HG02610 (cell line): Measurements from ENCODE around the gene OASL.
"Not testable (repeated sequence)": the region's sequence is repeated elsewhere in the genome, so short reads cannot be mapped to it uniquely, and the experiment has no call there.

Source experiments
- ATAC-seq: cut with Tn5 transposase; IDR thresholded peaks from one replicate; pipeline ENCODE4 v1.9.1; 2021; ENCODE audit warnings: mild to moderate bottlenecking, moderate library complexity; ENCODE audit not compliant: unreplicated experiment

The OASL gene

GRCh38 chr12:121059031-121059898, 20.2 kb upstream of the OASL start:
- no peak for ATAC-seq

DNA sequence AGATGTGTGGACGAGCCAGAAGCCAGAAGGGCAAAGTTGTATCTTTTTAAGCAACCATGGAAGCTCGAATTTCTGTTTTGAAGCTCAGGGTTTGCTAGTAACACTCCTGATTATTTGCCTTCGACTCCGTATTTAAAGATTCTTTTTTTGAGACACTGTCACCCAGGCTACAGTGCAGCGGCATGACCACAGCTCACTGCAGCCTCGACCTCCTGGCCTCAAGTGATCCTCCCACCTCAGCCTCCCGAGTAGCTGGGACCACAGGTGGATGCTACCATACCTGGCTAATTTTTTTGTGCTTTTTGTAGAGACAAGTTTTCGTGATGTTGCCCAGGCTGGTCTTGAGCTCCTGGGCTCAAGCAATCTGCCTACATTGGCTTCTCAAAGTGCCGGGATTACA, 18.7 kb upstream of the OASL start:
- no peak for ATAC-seq

GRCh38 chr12:121053706-121054105, 14.7 kb upstream of the OASL start:
- ATAC-seq = no peak

- ATAC-seq = no peak
Observed at GRCh38 chr12:121050725-121051124, 11.7 kb upstream of the OASL start.

- no peak for ATAC-seq
Observed at GRCh38 chr12:121048442-121048841, 9.4 kb upstream of the OASL start.

DNA sequence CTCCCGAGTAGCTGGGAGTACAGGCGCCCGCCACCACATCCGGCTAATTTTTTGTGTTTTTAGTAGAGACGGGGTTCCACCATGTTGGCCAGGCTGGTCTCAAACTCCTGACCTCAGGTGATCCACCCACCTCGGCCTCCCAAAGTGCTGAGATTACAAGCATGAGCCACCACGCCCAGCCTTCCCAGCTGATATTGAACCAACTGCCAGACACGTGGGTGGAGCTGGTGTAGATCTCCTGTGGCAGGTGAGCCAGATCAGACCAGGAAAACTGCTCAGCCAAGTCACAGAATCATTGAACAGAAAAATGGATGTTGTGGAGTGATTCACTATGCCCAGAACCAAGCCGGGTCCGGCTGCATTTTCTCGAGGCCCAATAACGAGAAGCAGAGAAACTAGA, 8.4 kb upstream of the OASL start:
- not testable (repeated sequence) for ATAC-seq

- no peak for ATAC-seq
Observed at GRCh38 chr12:121043067-121043466, 4.0 kb upstream of the OASL start.

DNA sequence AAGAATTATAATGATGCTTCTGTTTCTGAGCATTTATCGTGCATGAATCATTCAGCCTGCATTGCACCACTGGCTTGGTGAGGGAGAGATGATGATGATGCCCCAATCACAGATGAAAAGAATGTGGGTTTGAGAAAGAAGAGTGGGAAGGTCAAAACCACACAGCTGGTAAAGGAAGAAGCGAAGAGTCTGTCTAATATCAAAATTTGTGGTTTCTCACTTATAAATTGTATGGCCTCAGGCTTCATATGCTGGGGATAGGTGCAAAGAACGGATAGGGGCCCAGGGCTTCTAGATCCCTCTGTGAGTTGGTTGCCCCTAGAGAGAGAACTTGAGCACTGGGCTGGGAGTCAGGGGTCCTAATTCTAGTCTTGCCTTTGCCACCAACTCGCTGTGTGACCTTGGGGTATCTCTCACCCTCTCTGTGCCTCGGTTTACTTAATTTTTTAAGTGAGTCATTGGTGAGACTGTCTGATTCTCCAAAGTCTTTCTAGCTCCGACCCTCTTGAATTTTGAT, 2.2 kb downstream of the OASL start:
- no peak for ATAC-seq

GRCh38 chr12:121034616-121035305, 4.3 kb downstream of the OASL start:
- no peak for ATAC-seq

DNA sequence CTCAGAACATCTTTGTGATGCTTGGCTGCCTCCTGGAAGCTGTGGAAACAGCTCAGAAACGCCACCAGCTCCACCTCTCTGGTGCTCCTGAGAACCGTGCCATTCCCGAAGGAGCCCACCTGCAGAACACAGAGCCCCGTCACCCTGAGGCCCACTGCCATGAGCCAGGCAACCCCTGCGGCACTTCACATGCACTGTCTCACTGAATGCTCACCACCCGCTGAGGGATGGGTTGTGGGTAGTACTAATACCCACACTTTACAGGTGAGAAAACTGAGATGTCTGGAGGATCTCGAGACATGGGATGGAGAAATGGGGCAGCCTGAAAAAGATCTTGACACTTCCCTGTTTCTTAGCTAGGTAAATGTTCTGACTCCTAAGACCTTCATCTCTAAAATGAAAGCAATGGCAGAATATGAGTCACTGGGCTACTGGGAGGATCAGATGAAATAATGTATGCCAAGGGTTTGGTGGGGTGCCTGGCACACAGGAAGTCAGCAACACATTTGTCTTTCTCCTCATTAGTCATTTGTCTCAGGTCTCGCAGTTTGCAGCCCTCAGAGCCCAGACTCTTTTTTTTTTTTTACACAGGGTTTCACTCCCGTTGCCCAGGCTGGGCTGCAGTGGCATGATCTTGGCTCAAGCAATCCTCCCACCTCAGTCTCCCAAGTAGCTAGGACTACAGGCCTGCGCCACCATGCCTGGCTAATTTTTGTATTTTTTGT, 5.3 kb downstream of the OASL start:
- ATAC-seq = no peak

- ATAC-seq = no peak
Observed at GRCh38 chr12:121030576-121031212, 8.4 kb downstream of the OASL start.

DNA sequence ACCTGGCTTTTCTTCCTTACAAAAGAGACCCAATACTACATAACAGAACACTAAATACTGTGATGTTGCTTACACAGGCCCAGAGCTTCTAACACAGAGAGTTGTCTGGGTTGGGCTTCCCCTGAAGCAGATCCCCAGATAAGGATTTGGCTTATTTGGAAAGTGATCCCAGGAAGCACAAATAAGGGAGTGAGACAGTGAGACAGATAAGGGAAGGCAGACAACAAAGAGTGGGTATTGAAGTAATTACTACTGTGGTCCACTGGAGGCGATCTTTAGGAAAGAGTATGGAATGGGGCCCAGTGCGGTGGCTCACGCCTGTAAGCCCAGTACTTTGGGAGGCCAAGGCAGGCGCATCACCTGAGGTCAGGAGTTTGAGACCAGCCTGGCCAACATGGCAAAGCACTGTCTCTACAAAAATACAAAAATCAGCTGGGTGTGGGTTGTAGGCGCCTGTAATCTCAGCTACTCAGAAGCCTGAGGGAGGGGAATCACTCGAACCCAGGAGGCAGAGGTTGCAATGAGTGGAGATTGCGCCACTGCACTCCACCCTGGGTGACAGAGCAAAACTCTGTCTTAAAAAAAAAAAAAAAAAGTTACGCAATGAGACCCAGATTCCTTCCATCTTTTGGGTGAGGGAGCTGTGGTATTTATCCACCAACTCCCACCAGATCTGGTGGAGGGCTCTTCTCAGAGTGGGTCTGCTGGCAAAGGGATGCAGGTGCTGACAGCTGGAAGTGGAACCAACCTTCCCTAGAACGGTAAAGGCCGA, 12.6 kb downstream of the OASL start:
- no peak for ATAC-seq

DNA sequence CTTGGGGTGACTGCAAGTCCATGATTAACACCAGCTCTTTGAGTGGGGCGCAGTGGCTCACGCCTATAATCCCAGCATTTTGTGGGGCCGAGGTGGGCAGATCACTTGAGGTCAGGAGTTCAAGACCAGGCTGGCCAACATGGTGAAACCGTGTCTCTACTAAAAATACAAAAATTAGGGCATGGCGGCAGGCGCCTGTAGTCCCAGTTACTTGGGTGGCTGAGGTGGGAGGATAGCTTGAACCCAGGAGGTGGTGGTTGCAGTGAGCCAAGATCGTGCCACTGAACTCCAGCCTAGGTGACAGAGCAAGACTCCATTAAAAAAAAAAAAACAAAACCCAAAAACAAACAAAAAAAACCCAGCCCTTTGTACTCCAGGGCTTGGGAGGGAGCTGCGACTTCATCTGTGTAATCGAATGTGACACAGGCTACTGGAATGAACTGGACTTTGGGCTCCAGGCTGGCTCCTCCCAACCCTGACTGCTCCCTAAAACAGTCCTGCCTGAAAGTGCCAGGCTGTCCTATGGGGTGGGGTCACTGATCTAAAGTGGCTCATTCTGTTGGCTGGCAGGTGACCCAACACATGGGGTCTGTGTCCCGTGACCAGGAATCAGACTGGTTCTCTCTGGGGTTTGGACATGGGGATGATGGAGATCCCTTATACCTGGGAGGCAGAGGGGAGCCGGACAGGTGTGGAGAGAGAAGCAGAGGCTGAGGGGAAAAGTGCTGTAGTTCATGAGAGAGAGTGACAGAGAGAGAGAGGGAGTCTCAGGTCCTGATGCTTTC, 13.4 kb downstream of the OASL start:
- no peak for ATAC-seq

DNA sequence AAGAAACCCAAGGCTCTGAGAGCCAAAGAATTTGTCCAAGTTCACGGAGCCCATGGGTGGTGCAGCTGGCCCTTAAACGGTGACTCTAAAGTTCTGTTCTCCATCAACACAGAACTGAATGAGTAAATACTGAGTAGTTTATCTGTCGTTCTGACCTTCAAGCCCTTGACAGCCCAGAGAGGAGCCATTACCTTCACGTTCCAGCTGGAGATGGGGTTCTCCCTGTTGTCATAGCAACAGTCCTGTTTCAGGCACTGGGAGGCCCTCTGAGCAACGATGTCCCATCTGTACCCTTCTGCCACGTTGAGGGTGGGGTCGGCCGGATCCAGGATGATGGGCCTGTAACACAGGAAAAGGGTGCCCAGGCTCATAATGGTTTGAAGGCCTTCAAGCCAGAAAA, 15.2 kb downstream of the OASL start:
- ATAC-seq = no peak

DNA sequence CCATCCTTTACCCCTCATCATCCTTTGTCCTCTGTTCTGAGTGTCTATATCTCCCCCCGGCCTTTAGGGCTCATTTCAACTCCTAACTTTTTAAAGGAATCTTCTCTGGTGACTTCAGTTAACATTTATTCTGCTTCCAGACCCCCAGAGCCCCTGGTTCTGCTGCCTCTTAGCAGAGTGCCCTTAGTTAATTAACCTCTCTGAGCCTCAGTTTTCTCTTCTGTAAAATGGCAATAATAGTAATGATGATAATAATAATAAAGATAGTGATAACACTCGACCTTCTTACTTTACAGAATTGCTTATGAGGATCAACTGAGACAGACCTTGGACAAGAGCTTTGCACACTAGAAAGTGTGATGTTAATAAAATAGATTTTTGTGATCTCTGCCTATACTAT, 16.3 kb downstream of the OASL start:
- ATAC-seq = no peak

- ATAC-seq = no peak
Observed at GRCh38 chr12:121021754-121022153, 17.3 kb downstream of the OASL start.

GRCh38 chr12:121018860-121019617, 20.0 kb downstream of the OASL start:
- no peak for ATAC-seq

DNA sequence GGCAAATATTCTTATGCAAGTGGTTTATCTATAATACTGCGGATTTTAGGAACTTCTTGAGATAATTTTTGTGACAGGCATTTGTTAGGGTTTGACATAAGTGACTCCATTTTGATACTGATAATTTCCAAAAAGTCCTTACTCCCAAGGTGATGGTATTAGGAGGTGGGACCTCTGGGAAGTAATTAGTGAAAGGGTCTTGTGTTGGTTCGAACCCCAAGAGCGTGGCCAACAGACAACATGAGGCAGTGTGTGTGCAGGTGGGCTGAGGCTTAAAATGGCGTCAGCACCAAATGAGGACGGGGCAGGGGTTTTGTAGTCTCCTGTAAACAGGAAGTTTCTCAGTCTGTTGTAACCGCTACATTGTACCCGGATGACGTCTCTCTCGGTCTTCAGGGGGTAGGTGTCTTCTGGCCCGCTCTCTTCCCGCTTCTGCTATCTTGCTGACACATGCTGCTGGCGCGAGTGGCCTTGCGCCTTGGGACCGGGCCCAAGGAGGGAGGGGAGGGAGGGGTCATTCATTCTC, 21.0 kb downstream of the OASL start:
- ATAC-seq = no peak
